Adipocyte (in vitro differentiated cells): Measurements from ENCODE around the gene DROSHA.
"Not testable (repeated sequence)": the region's sequence is repeated elsewhere in the genome, so short reads cannot be mapped to it uniquely, and the experiment has no call there.

ENCODE experiments used
- DNase-seq: peaks from one replicate; pipeline ENCODE4 v3.0.0-alpha.2; 2015; ENCODE audit warnings: low read depth
- H3K27me3 ChIP-seq: replicated peaks from 2 replicates; pipeline ENCODE4 v1.7.0; 2013; ENCODE audit warnings: mild to moderate bottlenecking, low read length, moderate library complexity; ENCODE audit not compliant: control insufficient read depth, insufficient read depth
- H3K36me3 ChIP-seq: 2 replicates; pipeline ENCODE4 v1.7.0; 2013; ENCODE audit warnings: low read length, mild to moderate bottlenecking, moderate library complexity; ENCODE audit not compliant: control insufficient read depth, insufficient read depth, severe bottlenecking
- H3K4me1 ChIP-seq: 2 replicates; pipeline ENCODE4 v1.7.0; 2013; ENCODE audit warnings: mild to moderate bottlenecking, low read length, moderate library complexity; ENCODE audit not compliant: control insufficient read depth, insufficient read depth
- H3K4me3 ChIP-seq: 2 replicates; pipeline ENCODE4 v1.7.0; 2013; ENCODE audit warnings: mild to moderate bottlenecking, low read length, moderate library complexity
- H3K9ac ChIP-seq: 2 replicates; pipeline ENCODE4 v1.7.0; 2013; ENCODE audit warnings: mild to moderate bottlenecking, low read length, moderate library complexity
- H3K9me3 ChIP-seq: 2 replicates; pipeline ENCODE4 v1.7.0; 2013; ENCODE audit warnings: mild to moderate bottlenecking, low read length, moderate library complexity; ENCODE audit not compliant: control insufficient read depth

The DROSHA gene

GRCh38 chr5:31395450-31396045, 136.3 kb downstream of the DROSHA start:
- not testable (repeated sequence) for H3K27me3 ChIP-seq, DNase-seq, H3K4me3 ChIP-seq, H3K4me1 ChIP-seq, H3K9ac ChIP-seq, H3K9me3 ChIP-seq, H3K36me3 ChIP-seq

GRCh38 chr5:31393126-31393525, 138.8 kb downstream of the DROSHA start:
- H3K9ac ChIP-seq, result no peak overlapping the region
- peaks cover under 1% of the 10 kb centered on the region for H3K36me3 ChIP-seq
- H3K27me3 ChIP-seq, result no peaks in the 10 kb centered on the region
- H3K9me3 ChIP-seq, result no peaks in the 10 kb centered on the region
- no peak overlapping the region for H3K4me3 ChIP-seq
- no peaks in the 10 kb centered on the region for H3K4me1 ChIP-seq
- DNase-seq, result no peak

- Histone ChIP-seq H3K9ac (no peak overlapping the region), H3K4me1 (no peaks in the 10 kb centered on the region), H3K27me3 (no peaks in the 10 kb centered on the region), H3K36me3 (no peaks in the 10 kb centered on the region), H3K9me3 (no peaks in the 10 kb centered on the region), H3K4me3 (no peak overlapping the region)
- DNase-seq, result no peak
These were observed 139.8 kb downstream of the DROSHA start for GRCh38 chr5:31392061-31392460.

GRCh38 chr5:31390256-31390655, 141.6 kb downstream of the DROSHA start:
- Histone ChIP-seq H3K4me3 (no peak overlapping the region), H3K36me3 (no peaks in the 10 kb centered on the region), H3K9me3 (no peaks in the 10 kb centered on the region), H3K27me3 (no peaks in the 10 kb centered on the region), H3K4me1 (no peaks in the 10 kb centered on the region), H3K9ac (no peak overlapping the region)
- no peak for DNase-seq

- Histone ChIP-seq H3K27me3 (no peaks in the 10 kb centered on the region), H3K9me3 (no peaks in the 10 kb centered on the region), H3K4me1 (no peaks in the 10 kb centered on the region), H3K36me3 (no peaks in the 10 kb centered on the region), H3K4me3 (no peak overlapping the region), H3K9ac (no peak overlapping the region)
- DNase-seq, result no peak
These were observed 145.9 kb downstream of the DROSHA start for GRCh38 chr5:31385774-31386537.

GRCh38 chr5:31383734-31384133, 148.2 kb downstream of the DROSHA start:
- no peaks in the 10 kb centered on the region for H3K36me3 ChIP-seq
- H3K9me3 ChIP-seq, result no peaks in the 10 kb centered on the region
- peak; percentile 7 for DNase-seq
- H3K4me3 ChIP-seq, result no peak overlapping the region
- H3K9ac ChIP-seq, result no peak overlapping the region
- H3K4me1 ChIP-seq, result peaks cover 4% of the 10 kb centered on the region
- no peaks in the 10 kb centered on the region for H3K27me3 ChIP-seq

GRCh38 chr5:31382051-31382878, 149.6 kb downstream of the DROSHA start:
- no peaks in the 10 kb centered on the region for H3K9me3 ChIP-seq
- no peak overlapping the region for H3K4me3 ChIP-seq
- no peaks in the 10 kb centered on the region for H3K36me3 ChIP-seq
- H3K4me1 ChIP-seq, result peaks cover 5% of the 10 kb centered on the region
- no peak overlapping the region for H3K9ac ChIP-seq
- no peaks in the 10 kb centered on the region for H3K27me3 ChIP-seq
- DNase-seq, result peak; percentile 15

GRCh38 chr5:31381299-31381698, 150.6 kb downstream of the DROSHA start:
- H3K36me3 ChIP-seq, result no peaks in the 10 kb centered on the region
- H3K4me1 ChIP-seq, result peaks cover 5% of the 10 kb centered on the region
- no peak overlapping the region for H3K4me3 ChIP-seq
- H3K27me3 ChIP-seq, result no peaks in the 10 kb centered on the region
- no peak for DNase-seq
- no peaks in the 10 kb centered on the region for H3K9me3 ChIP-seq
- no peak overlapping the region for H3K9ac ChIP-seq

- H3K4me3 ChIP-seq, result no peak overlapping the region
- DNase-seq, result no peak
- no peak overlapping the region for H3K9ac ChIP-seq
- H3K27me3 ChIP-seq, result no peaks in the 10 kb centered on the region
- no peaks in the 10 kb centered on the region for H3K9me3 ChIP-seq
- H3K36me3 ChIP-seq, result no peaks in the 10 kb centered on the region
- peaks cover 5% of the 10 kb centered on the region for H3K4me1 ChIP-seq
These were observed 151.8 kb downstream of the DROSHA start for GRCh38 chr5:31380049-31380448.

- H3K4me1 ChIP-seq, result peaks cover 5% of the 10 kb centered on the region
- no peak overlapping the region for H3K9ac ChIP-seq
- H3K36me3 ChIP-seq, result no peaks in the 10 kb centered on the region
- H3K27me3 ChIP-seq, result no peaks in the 10 kb centered on the region
- no peaks in the 10 kb centered on the region for H3K9me3 ChIP-seq
- no peak overlapping the region for H3K4me3 ChIP-seq
- peak; percentile 51 for DNase-seq
These were observed 153.1 kb downstream of the DROSHA start for GRCh38 chr5:31378838-31379237.

GRCh38 chr5:31378136-31378535, 153.8 kb downstream of the DROSHA start:
- Histone ChIP-seq H3K9ac (no peak overlapping the region), H3K4me3 (no peak overlapping the region), H3K9me3 (no peaks in the 10 kb centered on the region), H3K4me1 (peaks cover 5% of the 10 kb centered on the region), H3K36me3 (no peaks in the 10 kb centered on the region), H3K27me3 (no peaks in the 10 kb centered on the region)
- no peak for DNase-seq
